Neuronal stem cell (in vitro differentiated cells): ENCODE measurements around the gene ITM2B.

Source experiments
- DNase-seq: peaks from one replicate; pipeline ENCODE4 v3.0.0-alpha.2; 2013; ENCODE audit warnings: low spot score
- H2AFZ ChIP-seq: one replicate; pipeline ENCODE4 v1.6.1; 2013; ENCODE audit warnings: mild to moderate bottlenecking, low read length, inconsistent platforms
- H2AK5ac ChIP-seq: 2 replicates; pipeline ENCODE4 v1.6.1; 2013; ENCODE audit warnings: low read depth, mild to moderate bottlenecking, inconsistent platforms, low read length, moderate library complexity, mixed read lengths
- H2BK120ac ChIP-seq: 2 replicates; pipeline ENCODE4 v1.6.1; 2013; ENCODE audit warnings: low read depth, mild to moderate bottlenecking, inconsistent platforms, low read length, moderate library complexity, mixed read lengths
- H2BK12ac ChIP-seq: one replicate; pipeline ENCODE4 v1.6.1; 2013; ENCODE audit warnings: low read length, inconsistent platforms
- H2BK15ac ChIP-seq: 2 replicates; pipeline ENCODE4 v1.6.1; 2013; ENCODE audit warnings: mild to moderate bottlenecking, low read length, inconsistent platforms, mixed read lengths
- H2BK5ac ChIP-seq: one replicate; pipeline ENCODE4 v1.6.1; 2013; ENCODE audit warnings: inconsistent platforms, mild to moderate bottlenecking, low read length, moderate library complexity
- H3K14ac ChIP-seq: one replicate; pipeline ENCODE4 v1.6.1; 2013; ENCODE audit warnings: low read length, inconsistent platforms
- H3K18ac ChIP-seq: 2 replicates; pipeline ENCODE4 v1.6.1; 2013; ENCODE audit warnings: low read length, inconsistent platforms
- H3K23ac ChIP-seq: 2 replicates; pipeline ENCODE4 v1.6.1; 2013; ENCODE audit warnings: low read depth, mild to moderate bottlenecking, mixed read lengths, low read length, inconsistent platforms; ENCODE audit not compliant: poor library complexity
- H3K27ac ChIP-seq: replicated peaks from 3 replicates; pipeline ENCODE4 v1.5.1; 2013; ENCODE audit warnings: low read length, inconsistent platforms
- H3K27me3 ChIP-seq, 3 experiments: 2 replicates each; pipeline ENCODE4 v1.6.1; 2013; ENCODE audit warnings: low read length in 3 of 3, mild to moderate bottlenecking in 2 of 3, inconsistent platforms in 1 of 3, low read depth in 1 of 3, mixed read lengths in 1 of 3, moderate library complexity in 1 of 3; ENCODE audit not compliant: control insufficient read depth in 3 of 3, insufficient read depth in 3 of 3
- H3K36me3 ChIP-seq, 2 donors: replicated peaks in 1 of 2; 2 replicates each; pipeline ENCODE4 v1.6.1; 2013; ENCODE audit warnings: low read length in 2 of 2; ENCODE audit not compliant: control insufficient read depth in 2 of 2, insufficient read depth in 2 of 2
- H3K4ac ChIP-seq: 2 replicates; pipeline ENCODE4 v1.6.1; 2013; ENCODE audit warnings: inconsistent platforms, mild to moderate bottlenecking, low read length, moderate library complexity
- H3K4me1 ChIP-seq, 2 donors: 1 replicate in 1 of 2; 2 replicates in 1 of 2; pipeline ENCODE4 v1.6.1; 2013; ENCODE audit warnings: low read length in 2 of 2, low read depth in 1 of 2; ENCODE audit not compliant: control insufficient read depth in 2 of 2, insufficient read depth in 1 of 2
- H3K4me2 ChIP-seq: one replicate; pipeline ENCODE4 v1.6.1; 2013; ENCODE audit warnings: mild to moderate bottlenecking, low read length, inconsistent platforms; ENCODE audit not compliant: insufficient read depth, poor library complexity, severe bottlenecking
- H3K4me3 ChIP-seq, 2 donors: 2 replicates each; pipeline ENCODE4 v1.5.1; 2013; ENCODE audit warnings: low read length in 2 of 2, mild to moderate bottlenecking in 2 of 2, inconsistent platforms in 1 of 2, moderate library complexity in 1 of 2
- H3K79me1 ChIP-seq: one replicate; pipeline ENCODE4 v1.6.1; 2013; ENCODE audit warnings: low read depth, mild to moderate bottlenecking, inconsistent platforms, low read length, moderate library complexity
- H3K9ac ChIP-seq: one replicate; pipeline ENCODE4 v1.6.1; 2013; ENCODE audit warnings: mild to moderate bottlenecking, low read depth, low read length, inconsistent platforms; ENCODE audit not compliant: poor library complexity
- H3K9me3 ChIP-seq, 2 donors: replicated peaks in 1 of 2; 2 replicates each; pipeline versions ENCODE3 to v1.6.1; 2013; ENCODE audit warnings: low read length in 2 of 2, mild to moderate bottlenecking in 2 of 2, inconsistent platforms in 1 of 2, low read depth in 1 of 2, mixed read lengths in 1 of 2, moderate library complexity in 1 of 2; ENCODE audit not compliant: control insufficient read depth in 2 of 2, insufficient read depth in 1 of 2
- H4K8ac ChIP-seq: one replicate; pipeline ENCODE4 v1.6.1; 2013; ENCODE audit warnings: low read depth, mild to moderate bottlenecking, inconsistent platforms, low read length, moderate library complexity
- H4K91ac ChIP-seq: one replicate; pipeline ENCODE4 v1.6.1; 2013; ENCODE audit warnings: low read length, low read depth, mild to moderate bottlenecking, inconsistent platforms; ENCODE audit not compliant: poor library complexity
- whole genome bisulfite sequencing, 2 donors: extraction: QIAGEN DNeasy Blood & Tissue Kit; methylation state at CpG; one replicate each; pipeline ENCODE4 v1.1.7; 2013; ENCODE audit warnings: missing lambda C conversion rate in 2 of 2, mixed read lengths in 1 of 2; ENCODE audit not compliant: insufficient read length in 2 of 2, insufficient replicate concordance in 1 of 2; ENCODE audit errors: extremely low coverage in 2 of 2; 5-methylcytosine and 5-hydroxymethylcytosine counted together

ITM2B gene

DNA sequence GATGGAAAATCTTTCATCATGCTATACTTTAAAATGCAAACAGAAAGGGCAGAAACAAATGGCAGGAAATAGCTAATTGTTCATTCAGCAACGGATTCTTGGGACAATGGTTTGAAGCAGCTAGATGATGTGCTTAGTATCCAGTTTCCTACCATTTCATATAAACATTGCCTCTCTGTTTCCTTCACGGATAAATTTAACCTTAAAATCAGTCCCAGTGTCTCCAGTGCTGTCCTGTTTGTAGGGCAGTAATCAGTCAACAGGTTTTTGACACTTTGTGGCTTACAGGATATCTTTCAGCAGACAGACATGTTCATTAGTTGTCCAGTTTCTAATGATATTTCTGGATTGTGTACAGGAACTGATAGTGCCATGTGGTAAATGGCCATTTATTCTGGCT is 45.8 kb downstream of the ITM2B start:
- Histone ChIP-seq H3K36me3 (no peaks in the 10 kb centered on the region), H3K4ac (no peak overlapping the region), H3K27me3 (no peaks in the 10 kb centered on the region), H3K9ac (no peak overlapping the region), H3K23ac (no peak overlapping the region), H2BK120ac (no peak overlapping the region), H3K27ac (no peak overlapping the region), H2BK12ac (no peak overlapping the region), H3K79me1 (no peaks in the 10 kb centered on the region), H3K14ac (no peak overlapping the region), H3K4me1 (no peaks in the 10 kb centered on the region), H3K18ac (no peak overlapping the region), H2AFZ (no peak overlapping the region), H2BK5ac (no peak overlapping the region), H4K8ac (no peak overlapping the region), H3K9me3 (no peaks in the 10 kb centered on the region), H3K4me3 (no peak overlapping the region), H2AK5ac (no peak overlapping the region), H2BK15ac (no peak overlapping the region), H3K4me2 (no peak overlapping the region), H4K91ac (no peak overlapping the region)
- WGBS, 2 donors: no CpG with 5 or more reads among the region's 2 CpGs
- DNase-seq: no peak

DNA sequence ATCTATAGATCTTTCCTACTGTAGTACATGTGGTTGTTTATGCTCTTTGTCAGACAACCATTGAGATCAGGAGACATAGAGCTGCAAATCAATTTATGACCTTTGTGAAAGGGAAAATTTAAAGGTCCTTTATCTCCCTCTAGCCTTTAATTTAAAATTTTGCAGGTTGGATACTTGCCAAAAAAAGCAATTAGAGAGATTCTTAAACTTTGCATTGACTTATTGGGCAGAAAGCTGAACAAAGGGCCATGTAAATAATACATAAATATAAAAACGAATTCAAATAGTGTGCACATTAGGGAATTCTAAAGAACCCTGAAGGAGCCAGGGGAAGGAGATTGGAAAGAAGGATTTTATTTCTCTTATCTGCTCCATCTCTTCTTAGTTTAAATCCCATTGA is 48.5 kb downstream of the ITM2B start:
- Histone ChIP-seq H3K9me3 (no peaks in the 10 kb centered on the region), H3K27me3 (no peaks in the 10 kb centered on the region), H3K4ac (no peak overlapping the region), H3K23ac (no peak overlapping the region), H3K36me3 (no peaks in the 10 kb centered on the region), H2BK12ac (no peak overlapping the region), H3K4me3 (no peak overlapping the region), H2BK120ac (no peak overlapping the region), H3K79me1 (no peaks in the 10 kb centered on the region), H3K9ac (no peak overlapping the region), H4K91ac (no peak overlapping the region), H2BK5ac (no peak overlapping the region), H3K14ac (no peak overlapping the region), H2AK5ac (no peak overlapping the region), H3K27ac (no peak overlapping the region), H3K18ac (no peak overlapping the region), H3K4me2 (no peak overlapping the region), H4K8ac (no peak overlapping the region), H3K4me1 (no peaks in the 10 kb centered on the region), H2BK15ac (no peak overlapping the region), H2AFZ (no peak overlapping the region)
- DNase-seq: no peak
- no CpG with 5 or more reads among the region's 1 CpG for WGBS, 2 donors

DNA sequence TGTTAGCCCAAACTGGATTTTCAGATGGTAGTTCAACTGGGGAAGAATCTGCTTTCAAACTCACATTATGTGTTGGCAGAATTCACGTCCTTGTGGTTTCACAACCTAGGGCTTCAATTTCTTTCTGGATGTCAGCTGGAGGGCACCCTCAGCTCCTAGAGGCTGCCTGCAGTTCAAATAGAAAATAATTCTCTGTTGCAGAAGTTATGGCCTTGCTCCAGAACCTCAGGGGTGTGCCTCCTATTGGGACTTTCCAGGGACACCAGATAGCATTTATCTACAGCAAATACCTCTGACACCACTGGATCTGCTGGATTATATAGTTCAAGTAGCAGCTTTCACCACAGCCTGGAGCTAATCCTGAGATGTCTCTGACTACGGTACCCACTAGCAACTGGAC is 58.7 kb downstream of the ITM2B start:
- WGBS, 2 donors: no CpG with 5 or more reads among the region's 2 CpGs
- Histone ChIP-seq H2AK5ac (no peak overlapping the region), H4K8ac (no peak overlapping the region), H2BK5ac (no peak overlapping the region), H3K4me3 (no peak overlapping the region), H3K27me3 (no peaks in the 10 kb centered on the region), H3K27ac (no peak overlapping the region), H3K36me3 (no peaks in the 10 kb centered on the region), H3K9ac (no peak overlapping the region), H3K4me1 (no peaks in the 10 kb centered on the region), H3K4me2 (no peak overlapping the region), H3K18ac (no peak overlapping the region), H2BK12ac (no peak overlapping the region), H4K91ac (no peak overlapping the region), H2BK120ac (no peak overlapping the region), H2BK15ac (no peak overlapping the region), H2AFZ (no peak overlapping the region), H3K14ac (no peak overlapping the region), H3K23ac (no peak overlapping the region), H3K79me1 (no peaks in the 10 kb centered on the region), H3K4ac (no peak overlapping the region), H3K9me3 (no peaks in the 10 kb centered on the region)
- no peak for DNase-seq

DNA sequence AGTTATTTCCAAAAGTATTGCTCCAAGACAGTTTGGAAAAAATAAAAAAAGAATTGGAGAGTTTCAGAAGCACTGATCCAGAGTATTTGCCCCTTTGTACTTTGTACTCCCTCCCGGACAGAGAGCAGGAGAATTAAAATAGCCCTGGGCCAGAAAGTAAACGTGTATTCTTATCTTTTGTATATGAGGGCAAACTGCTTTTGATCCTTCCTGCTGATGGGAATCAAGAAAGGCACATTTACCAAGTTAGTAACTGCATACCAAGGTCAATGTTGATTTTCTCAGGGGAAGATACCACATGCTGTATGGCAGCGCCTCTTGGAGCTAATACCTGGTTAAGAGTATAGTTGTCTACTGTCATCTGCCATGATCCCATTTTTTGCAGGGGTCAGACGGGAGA is 59.6 kb downstream of the ITM2B start:
- H3K18ac ChIP-seq: no peak overlapping the region
- no peak for DNase-seq
- no peak overlapping the region for H3K23ac ChIP-seq
- H4K91ac ChIP-seq: no peak overlapping the region
- H3K9ac ChIP-seq: no peak overlapping the region
- H2AFZ ChIP-seq: no peak overlapping the region
- H2BK5ac ChIP-seq: no peak overlapping the region
- H3K36me3 ChIP-seq: no peaks in the 10 kb centered on the region
- H3K14ac ChIP-seq: no peak overlapping the region
- no peak overlapping the region for H2AK5ac ChIP-seq
- H3K4me3 ChIP-seq: no peak overlapping the region
- H2BK120ac ChIP-seq: no peak overlapping the region
- H2BK15ac ChIP-seq: no peak overlapping the region
- H3K9me3 ChIP-seq: no peaks in the 10 kb centered on the region
- H3K4ac ChIP-seq: no peak overlapping the region
- H3K27me3 ChIP-seq: no peaks in the 10 kb centered on the region
- no peak overlapping the region for H4K8ac ChIP-seq
- no peak overlapping the region for H3K27ac ChIP-seq
- WGBS, 2 donors: no CpG with 5 or more reads among the region's 4 CpGs
- no peak overlapping the region for H2BK12ac ChIP-seq
- H3K4me2 ChIP-seq: no peak overlapping the region
- H3K79me1 ChIP-seq: no peaks in the 10 kb centered on the region
- H3K4me1 ChIP-seq: no peaks in the 10 kb centered on the region
